OCI-LY3 (cell line): ENCODE results near the gene JUP.

Experiments used
- H2AFZ ChIP-seq: fragments of 200-600, 300-600 bp; shearing (Covaris generic); 2 replicates; pipeline ENCODE4 v1.6.0; 2014; ENCODE audit warnings: antibody characterized with exemption, low read depth, low read length
- H3K27ac ChIP-seq: fragments of 200-600, 300-600 bp; sonication (generic); 2 replicates; pipeline ENCODE4 v1.5.1; 2014; ENCODE audit warnings: mild to moderate bottlenecking, low read length, moderate library complexity, mixed read lengths
- H3K27me3 ChIP-seq: fragments of 200-600, 300-600 bp; sonication (generic); 2 replicates; pipeline ENCODE4 v1.6.1; 2014; ENCODE audit warnings: low read depth, low read length, mixed read lengths
- H3K36me3 ChIP-seq: fragments of 200-600, 300-600 bp; sonication (generic); replicated peaks from 2 replicates; pipeline ENCODE3; 2014; ENCODE audit warnings: low read depth, low read length, mixed read lengths
- H3K4me1 ChIP-seq: fragments of 300-600, 200-600 bp; sonication (generic); 2 replicates; pipeline ENCODE4 v1.6.1; 2014; ENCODE audit warnings: low read length, mixed read lengths
- H3K4me2 ChIP-seq: fragments of 200-600, 300-600 bp; sonication (generic); 2 replicates; pipeline ENCODE4 v1.6.1; 2014; ENCODE audit warnings: low read length, mixed read lengths
- H3K4me3 ChIP-seq: fragments of 300-600, 200-600 bp; sonication (generic); 2 replicates; pipeline ENCODE4 v1.5.1; 2014; ENCODE audit warnings: antibody characterized with exemption, mild to moderate bottlenecking, low read length, moderate library complexity
- H3K79me2 ChIP-seq: fragments of 300-600, 200-600 bp; shearing (Covaris generic); 2 replicates; pipeline ENCODE4 v1.6.1; 2014; ENCODE audit warnings: mild to moderate bottlenecking, low read length, mixed read lengths
- H3K9ac ChIP-seq: fragments of 300-600, 200-600 bp; shearing (Covaris generic); 2 replicates; pipeline ENCODE4 v1.6.0; 2014; ENCODE audit warnings: mild to moderate bottlenecking, low read length, moderate library complexity
- H3K9me3 ChIP-seq: fragments of 200-600, 300-600 bp; shearing (Covaris generic); 2 replicates; pipeline ENCODE4 v1.6.1; 2014; ENCODE audit warnings: low read length, mixed read lengths; ENCODE audit not compliant: insufficient read depth
- H4K20me1 ChIP-seq: fragments of 200-600, 300-600 bp; sonication (generic); 2 replicates; pipeline ENCODE4 v1.6.1; 2016; ENCODE audit warnings: low read length, mixed read lengths; ENCODE audit not compliant: insufficient read depth
- CTCF ChIP-seq: fragments of 200-600, 300-600 bp; sonication (generic); IDR thresholded peaks from 2 replicates; pipeline ENCODE4 v1.5.1; 2014; ENCODE audit warnings: antibody characterized with exemption, low read length, low read depth
- EZH2phosphoT487 ChIP-seq: fragments of 200-600 bp; shearing (Covaris generic); IDR thresholded peaks from 2 replicates; pipeline ENCODE4 v1.6.1; 2018; ENCODE audit warnings: antibody characterized with exemption, mixed run types, low read depth

The JUP gene

GRCh38 chr17:41738077-41738800 lies 48.3 kb downstream of the JUP start:
- Histone ChIP-seq H3K27me3 (peaks cover 4% of the 10 kb centered on the region; the same call in 1 of the 2 replicates), H3K4me2 (peak overlapping the region; percentile 59), H2AFZ (peak overlapping the region; percentile 99), H3K4me1 (peaks cover 7% of the 10 kb centered on the region), H3K9me3 (no peaks in the 10 kb centered on the region), H4K20me1 (no peaks in the 10 kb centered on the region), H3K27ac (no peak overlapping the region), H3K79me2 (no peaks in the 10 kb centered on the region), H3K4me3 (no peak overlapping the region), H3K9ac (peak overlapping the region; percentile 53; the same call in 1 of the 2 replicates), H3K36me3 (no peaks in the 10 kb centered on the region)
- TF ChIP-seq EZH2phosphoT487 = no peak
- TF ChIP-seq CTCF = peak; percentile 92

- Histone ChIP-seq H3K4me2 (no peak overlapping the region), H3K27me3 (peaks cover 4% of the 10 kb centered on the region), H3K27ac (no peak overlapping the region), H3K9ac (no peak overlapping the region), H3K4me1 (peaks cover 7% of the 10 kb centered on the region), H3K79me2 (no peaks in the 10 kb centered on the region), H3K9me3 (no peaks in the 10 kb centered on the region), H3K36me3 (no peaks in the 10 kb centered on the region), H3K4me3 (no peak overlapping the region), H4K20me1 (no peaks in the 10 kb centered on the region), H2AFZ (0 out of 2 replicates have a peak overlapping the region, but pooled peaks have one; percentile 39)
- TF ChIP-seq CTCF (no peak), EZH2phosphoT487 (no peak)
Measured at GRCh38 chr17:41737680-41738023, 48.9 kb downstream of the JUP start.

- Histone ChIP-seq H3K4me2 (no peak overlapping the region), H3K4me1 (peaks cover 7% of the 10 kb centered on the region)
Measured at GRCh38 chr17:41736983-41737679, 49.4 kb downstream of the JUP start.

More at GRCh38 chr17:41736983-41737679, 49.4 kb downstream of the JUP start:
- Histone ChIP-seq H3K27ac (no peak overlapping the region), H3K36me3 (no peaks in the 10 kb centered on the region), H3K9ac (no peak overlapping the region), H3K4me3 (no peak overlapping the region), H2AFZ (no peak overlapping the region), H3K27me3 (peaks cover 9% of the 10 kb centered on the region), H3K9me3 (no peaks in the 10 kb centered on the region), H4K20me1 (no peaks in the 10 kb centered on the region), H3K79me2 (no peaks in the 10 kb centered on the region)
- TF ChIP-seq EZH2phosphoT487 (no peak), CTCF (no peak)
